Cardiac fibroblast (primary cell): ENCODE results near the gene GPR75.

ENCODE experiments used
- DNase-seq, 2 donors: peaks; one replicate each; pipeline versions ENCODE4 v3.0.0 to v3.0.0-alpha.2; 2010; ENCODE audit warnings: low read depth in 2 of 2
- H3K4me3 ChIP-seq, 2 donors: replicated peaks in 1 of 2; 1 replicate in 1 of 2; 2 replicates in 1 of 2; pipeline ENCODE4 v1.5.1; 2011; ENCODE audit warnings: low read depth in 2 of 2, low read length in 2 of 2, mild to moderate bottlenecking in 2 of 2, moderate library complexity in 1 of 2
- TF ChIP-seq, protein P1 (sequence below): IDR thresholded peaks from one replicate; pipeline ENCODE4 v1.5.1; 2011; ENCODE audit warnings: low read depth, mild to moderate bottlenecking, low read length, inconsistent platforms

GPR75 gene

DNA sequence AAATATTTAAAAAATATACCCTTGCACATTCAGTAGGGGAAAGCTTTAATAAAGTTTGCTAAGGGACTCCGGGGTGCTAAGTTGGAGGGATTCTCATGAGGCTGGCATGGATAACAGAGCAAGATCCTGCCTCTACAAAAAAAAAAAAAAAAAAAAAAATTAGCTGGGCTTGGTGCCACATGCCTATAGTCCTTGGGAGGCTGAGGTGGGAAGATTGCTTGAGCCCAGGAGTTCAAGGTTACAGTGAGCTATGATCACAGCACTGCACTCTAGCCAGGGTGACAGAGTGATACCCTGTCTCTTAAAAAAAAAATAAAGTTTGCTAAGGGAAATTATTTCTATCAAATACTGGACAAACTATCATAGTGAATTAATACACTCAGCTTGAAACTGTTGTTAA, 17.3 kb upstream of the GPR75 start:
- TF ChIP-seq, protein P1, sequence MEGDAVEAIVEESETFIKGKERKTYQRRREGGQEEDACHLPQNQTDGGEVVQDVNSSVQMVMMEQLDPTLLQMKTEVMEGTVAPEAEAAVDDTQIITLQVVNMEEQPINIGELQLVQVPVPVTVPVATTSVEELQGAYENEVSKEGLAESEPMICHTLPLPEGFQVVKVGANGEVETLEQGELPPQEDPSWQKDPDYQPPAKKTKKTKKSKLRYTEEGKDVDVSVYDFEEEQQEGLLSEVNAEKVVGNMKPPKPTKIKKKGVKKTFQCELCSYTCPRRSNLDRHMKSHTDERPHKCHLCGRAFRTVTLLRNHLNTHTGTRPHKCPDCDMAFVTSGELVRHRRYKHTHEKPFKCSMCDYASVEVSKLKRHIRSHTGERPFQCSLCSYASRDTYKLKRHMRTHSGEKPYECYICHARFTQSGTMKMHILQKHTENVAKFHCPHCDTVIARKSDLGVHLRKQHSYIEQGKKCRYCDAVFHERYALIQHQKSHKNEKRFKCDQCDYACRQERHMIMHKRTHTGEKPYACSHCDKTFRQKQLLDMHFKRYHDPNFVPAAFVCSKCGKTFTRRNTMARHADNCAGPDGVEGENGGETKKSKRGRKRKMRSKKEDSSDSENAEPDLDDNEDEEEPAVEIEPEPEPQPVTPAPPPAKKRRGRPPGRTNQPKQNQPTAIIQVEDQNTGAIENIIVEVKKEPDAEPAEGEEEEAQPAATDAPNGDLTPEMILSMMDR = no peak
- DNase-seq = no peak
- H3K4me3 ChIP-seq = no peak overlapping the region

DNA sequence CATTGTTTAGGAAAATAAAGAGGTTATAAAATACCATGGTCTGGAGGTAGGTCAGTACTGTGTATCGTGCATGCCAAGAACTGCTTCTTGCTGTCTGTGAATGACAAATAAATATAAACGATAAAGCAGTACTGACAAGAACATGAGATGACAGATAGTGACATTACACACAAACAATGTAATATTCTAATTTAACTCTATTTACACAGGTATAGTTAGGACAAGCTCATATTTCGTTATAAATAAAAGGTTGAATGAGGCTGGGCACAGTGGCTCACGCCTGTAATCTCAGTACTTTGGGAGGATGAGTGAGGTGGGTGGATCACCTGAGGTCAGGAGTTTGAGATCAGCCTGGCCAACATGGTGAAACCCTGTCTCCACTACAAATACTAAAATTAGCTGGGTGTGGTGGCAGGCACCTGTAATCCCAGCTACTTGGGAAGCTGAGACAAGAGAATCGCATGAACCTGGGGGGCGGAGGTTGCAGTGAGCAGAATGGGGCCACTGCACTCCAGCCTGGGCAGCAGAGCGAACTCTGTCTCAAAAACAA, 14.7 kb upstream of the GPR75 start:
- no peak for DNase-seq
- no peak overlapping the region for H3K4me3 ChIP-seq
- TF ChIP-seq, protein P1 = no peak

DNA sequence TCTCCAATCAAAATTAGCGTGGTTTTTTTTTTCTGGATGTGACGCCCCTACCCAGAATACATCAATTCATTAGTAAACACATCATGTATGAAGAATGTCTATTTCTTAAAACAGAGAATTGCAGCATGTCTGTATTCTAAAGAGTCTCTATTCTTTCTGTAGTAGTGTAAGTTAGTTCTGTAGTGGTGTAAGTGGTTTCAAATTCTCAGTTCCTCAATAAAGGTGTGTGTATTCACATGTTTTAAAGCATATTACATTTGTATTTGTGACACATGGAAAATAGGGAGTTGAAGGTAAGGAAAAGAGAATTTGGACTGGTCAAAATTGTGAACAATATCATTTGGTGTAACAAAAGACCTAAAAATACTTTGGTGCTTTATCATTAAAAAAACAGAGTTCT, 8.0 kb upstream of the GPR75 start:
- DNase-seq = no peak

DNA sequence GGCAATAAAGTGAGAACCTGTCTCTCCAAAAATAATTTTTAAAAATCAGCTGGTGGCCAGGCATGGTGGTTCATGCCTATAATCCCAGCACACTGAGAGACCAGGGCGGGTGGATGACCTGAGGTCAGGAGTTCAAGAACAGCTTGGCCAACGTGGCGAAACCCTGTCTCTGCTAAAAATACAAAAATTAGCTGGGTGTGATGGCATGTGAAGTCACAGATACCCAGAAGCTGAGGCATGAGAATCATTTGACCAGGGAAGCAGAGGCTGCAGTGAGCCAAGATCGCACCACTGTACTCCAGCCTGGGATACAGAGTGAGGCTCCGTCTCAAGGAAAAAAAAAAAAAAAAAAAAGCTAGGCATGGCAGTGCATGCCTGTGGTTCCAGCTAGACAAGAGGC, 7.4 kb upstream of the GPR75 start:
- TF ChIP-seq, protein P1 = no peak
- DNase-seq = no peak
- H3K4me3 ChIP-seq = no peak overlapping the region

More for the DNA sequence above, 8.0 kb upstream of the GPR75 start:
- TF ChIP-seq, protein P1 = no peak
- no peak overlapping the region for H3K4me3 ChIP-seq

DNA sequence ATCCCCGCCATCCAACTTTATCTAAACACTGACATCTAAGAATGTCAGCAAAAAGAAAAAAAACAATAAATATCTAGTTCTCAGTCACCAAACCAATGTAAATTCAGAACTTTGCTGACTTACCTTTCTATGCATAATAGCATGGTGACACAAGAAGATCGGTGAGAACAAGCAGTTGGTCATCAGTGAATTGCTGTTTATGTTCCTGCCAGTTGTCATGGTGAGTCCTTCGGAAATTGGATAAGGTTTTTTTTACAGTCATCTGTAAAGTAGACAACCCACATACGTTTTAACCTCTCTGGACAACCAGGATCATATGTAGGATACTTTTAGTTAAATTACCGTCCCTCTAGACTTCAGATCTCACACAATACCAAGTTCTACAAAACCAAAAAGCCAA, 6.2 kb upstream of the GPR75 start:
- no peak overlapping the region for H3K4me3 ChIP-seq
- peak in 1 of 2 donors; percentile 5 for DNase-seq
- TF ChIP-seq, protein P1 = no peak

DNA sequence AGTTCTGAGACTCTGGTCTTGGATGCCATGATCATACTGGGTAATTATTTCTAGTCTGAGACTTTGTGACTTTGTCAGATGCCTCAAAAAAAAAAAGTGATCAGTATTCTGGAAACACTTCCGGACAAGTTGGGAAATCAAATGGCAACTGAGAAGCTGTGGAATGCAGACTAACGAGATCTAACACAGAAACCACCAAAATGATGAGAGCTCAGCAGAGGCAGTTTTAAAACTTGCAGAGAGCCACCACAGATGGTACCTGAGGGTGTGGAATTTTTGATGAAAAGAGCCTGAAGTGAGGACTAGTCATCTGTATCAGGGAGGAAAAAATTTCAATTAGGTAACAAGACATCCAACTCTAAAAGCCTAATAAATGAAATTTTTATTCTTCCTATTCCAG, 5.5 kb upstream of the GPR75 start:
- no peak overlapping the region for H3K4me3 ChIP-seq
- TF ChIP-seq, protein P1 = no peak
- DNase-seq = no peak
